AG04450 (cell line): Measurements from ENCODE around the gene TMC4. TPM values are rescaled to one million over a fixed set of nuclear protein-coding genes. Genes with fewer than 3 reads are reported as not detected.

Experiments used
- CTCF ChIA-PET: fragments of 300-600, 350-600 bp; formaldehyde crosslinking; extraction: SDS; loops from one replicate; lab custom pipeline; 2022; ENCODE audit warnings: antibody characterized with exemption, inconsistent platforms; lab: Charles Lee
- POLR2A ChIA-PET: fragments of 350-600 bp; formaldehyde crosslinking; extraction: SDS; loops from one replicate; lab custom pipeline; 2021; ENCODE audit warnings: antibody characterized with exemption, inconsistent platforms; lab: Yijun Ruan, JAX
- DNase-seq: peaks from one replicate; pipeline ENCODE4 v3.0.0-alpha.2; 2011; ENCODE audit warnings: low read depth, low spot score
- H3K27ac ChIP-seq: one replicate; pipeline ENCODE4 v1.5.1; 2012; ENCODE audit warnings: low read depth, low read length, control low read depth
- H3K27me3 ChIP-seq: one replicate; pipeline ENCODE4 v1.6.0; 2012; ENCODE audit warnings: low read length; ENCODE audit not compliant: control insufficient read depth, insufficient read depth
- H3K4me3 ChIP-seq: 2 replicates; pipeline ENCODE4 v1.5.1; 2011; ENCODE audit warnings: mild to moderate bottlenecking, low read depth, low read length, control low read depth
- H3K9me3 ChIP-seq: 2 replicates; pipeline ENCODE4 v1.5.1; 2012; ENCODE audit warnings: low read length; ENCODE audit not compliant: control insufficient read depth, insufficient read depth
- CTCF ChIP-seq: IDR thresholded peaks from 2 replicates; pipeline ENCODE4 v1.5.1; 2011; ENCODE audit warnings: low read depth, low read length, control low read depth, inconsistent platforms
- polyA plus RNA-seq: library from polyadenylated mRNA; depleted of rRNA; stranded (reverse); fragments of >200 nt; gene quantifications from 2 replicates; pipeline ENCODE4 v1.2.3, GENCODE V29; 2011

The TMC4 gene
- polyA plus RNA-seq, 1 experiment = 1.5 TPM

DNA sequence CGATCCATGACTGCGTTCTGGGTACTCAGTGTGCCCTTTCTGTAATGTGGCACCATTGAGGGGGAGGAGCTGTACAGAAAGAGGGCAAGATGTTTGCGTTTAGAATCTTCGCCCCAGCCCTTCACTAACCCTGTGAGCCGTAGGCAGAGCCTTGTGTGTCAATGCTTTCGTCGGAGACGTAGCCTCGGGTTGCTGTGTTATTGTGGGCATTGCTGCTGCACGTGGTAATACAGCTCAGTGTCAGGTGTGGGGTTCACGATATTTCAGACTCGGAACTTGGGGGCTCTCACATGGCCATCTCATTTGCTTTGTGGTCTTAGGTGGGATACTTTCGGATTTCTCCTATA is 33.8 kb upstream of the TMC4 start:
- POLR2A ChIA-PET = interaction anchor here (4.9 kb wide), 1 partner anchor 16 kb away, joined by 24 read pairs; the partner anchor contains the start of gene TSEN34
- H3K9me3 ChIP-seq = no peaks in the 10 kb centered on the region; the same call in 1 of the 2 replicates
- CTCF ChIA-PET = no interaction called here
- H3K4me3 ChIP-seq = no peak overlapping the region
- DNase-seq = no peak
- no peak for TF ChIP-seq CTCF
- H3K27ac ChIP-seq = peak overlapping the region; percentile 31
- no peaks in the 10 kb centered on the region for H3K27me3 ChIP-seq

GRCh38 chr19:54206030-54206830 is 33.3 kb upstream of the TMC4 start:
- no peak overlapping the region for H3K4me3 ChIP-seq
- ChIA-PET POLR2A (interaction anchor here (1.2 to 4.9 kb wide), 2 partner anchors 15 to 69 kb away, joined by 4 to 24 read pairs; partner anchors contain the start of gene TSEN34), CTCF (no interaction called here)

DNA sequence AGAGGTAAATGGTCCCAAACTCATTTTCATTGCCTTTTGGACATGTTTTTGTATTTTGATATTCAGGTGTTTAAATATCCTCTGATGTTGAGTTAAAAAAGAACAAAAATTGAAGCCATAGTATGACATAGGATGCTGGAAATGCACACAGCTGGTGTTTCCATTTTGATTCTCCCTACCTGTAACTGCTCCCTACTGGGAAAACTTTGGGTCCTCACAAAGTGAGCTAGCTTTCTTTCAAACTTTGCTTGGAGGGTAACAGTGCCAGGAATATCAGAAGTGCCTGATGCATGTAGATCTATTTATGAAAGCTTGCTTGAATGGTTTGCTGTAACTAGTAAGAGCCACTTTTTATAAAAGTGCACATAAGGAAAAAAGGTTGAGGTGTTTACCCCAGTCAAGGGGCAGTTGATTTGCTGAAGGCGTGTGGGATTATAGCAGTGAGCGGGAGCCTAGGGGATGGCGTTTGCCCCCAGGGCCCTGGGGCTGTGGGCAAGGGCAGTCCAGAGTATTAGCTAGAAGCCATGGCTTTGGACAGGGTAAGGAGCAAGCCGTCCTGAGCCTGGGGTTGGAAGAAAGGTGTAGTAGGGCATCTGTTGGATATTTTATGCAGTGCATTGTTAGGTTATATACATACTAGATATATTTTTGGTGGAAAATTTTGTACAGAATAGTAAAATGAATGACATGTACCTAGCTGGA is 32.0 kb upstream of the TMC4 start:
- CTCF ChIA-PET = interaction anchor here (1.2 kb wide), 1 partner anchor 36 kb away, joined by 4 read pairs; no protein-coding TSS in a partner anchor

More at GRCh38 chr19:54206030-54206830, 33.3 kb upstream of the TMC4 start:
- Histone ChIP-seq H3K27ac (no peak overlapping the region), H3K27me3 (no peaks in the 10 kb centered on the region), H3K9me3 (no peaks in the 10 kb centered on the region; the same call in 1 of the 2 replicates)
- TF ChIP-seq CTCF = no peak
- no peak for DNase-seq

DNA sequence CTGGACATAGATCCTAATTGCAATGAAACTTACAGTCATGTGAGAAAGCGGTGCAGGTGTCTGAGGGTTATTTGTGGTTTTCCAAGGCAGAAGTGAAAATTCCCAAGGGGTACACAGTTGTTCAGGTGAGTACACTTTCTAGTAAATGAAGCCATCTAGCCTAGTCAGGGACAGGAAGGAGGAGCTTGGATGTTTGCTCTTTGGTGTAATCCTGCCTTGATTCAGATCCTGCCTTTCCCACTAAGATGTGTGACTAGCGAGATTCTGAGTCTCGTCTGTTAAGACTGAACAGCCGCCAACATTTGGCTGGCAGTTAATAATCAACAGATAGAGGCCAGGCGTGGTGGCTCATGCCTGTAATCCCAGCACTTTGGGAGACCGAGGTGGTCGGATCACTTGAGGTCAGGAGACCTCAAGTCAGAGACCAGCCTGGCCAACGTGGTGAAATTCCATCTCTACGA is 30.2 kb upstream of the TMC4 start:
- CTCF ChIA-PET = interaction anchor here (1.5 kb wide), 1 partner anchor 14 kb away, joined by 3 read pairs; the partner anchor contains the start of gene MBOAT7
- Histone ChIP-seq H3K27me3 (no peaks in the 10 kb centered on the region), H3K27ac (no peak overlapping the region), H3K4me3 (peak overlapping the region; percentile 94), H3K9me3 (no peaks in the 10 kb centered on the region)
- POLR2A ChIA-PET = interaction anchor here (4.1 kb wide), 1 partner anchor 12 kb away, joined by 50 read pairs; the partner anchor contains the start of gene TSEN34
- no peak for TF ChIP-seq CTCF
- DNase-seq = no peak

More for the DNA sequence above, 32.0 kb upstream of the TMC4 start:
- no peak for DNase-seq
- POLR2A ChIA-PET = interaction anchor here (1.2 to 4.9 kb wide), 3 partner anchors 14 to 68 kb away, joined by 3 to 24 read pairs (median 4); partner anchors contain the start of genes MBOAT7 and TSEN34
- H3K4me3 ChIP-seq = no peak overlapping the region
- H3K27me3 ChIP-seq = no peaks in the 10 kb centered on the region
- no peak for TF ChIP-seq CTCF
- H3K9me3 ChIP-seq = no peaks in the 10 kb centered on the region; the same call in 1 of the 2 replicates
- no peak overlapping the region for H3K27ac ChIP-seq
